ENCODE results near the gene RFTN1. TPM values are rescaled to one million over a fixed set of nuclear protein-coding genes. Genes with fewer than 3 reads are reported as not detected.

Gene RFTN1
- total RNA-seq, 1 donor from 2014 or later, result 43.2 TPM

DNA sequence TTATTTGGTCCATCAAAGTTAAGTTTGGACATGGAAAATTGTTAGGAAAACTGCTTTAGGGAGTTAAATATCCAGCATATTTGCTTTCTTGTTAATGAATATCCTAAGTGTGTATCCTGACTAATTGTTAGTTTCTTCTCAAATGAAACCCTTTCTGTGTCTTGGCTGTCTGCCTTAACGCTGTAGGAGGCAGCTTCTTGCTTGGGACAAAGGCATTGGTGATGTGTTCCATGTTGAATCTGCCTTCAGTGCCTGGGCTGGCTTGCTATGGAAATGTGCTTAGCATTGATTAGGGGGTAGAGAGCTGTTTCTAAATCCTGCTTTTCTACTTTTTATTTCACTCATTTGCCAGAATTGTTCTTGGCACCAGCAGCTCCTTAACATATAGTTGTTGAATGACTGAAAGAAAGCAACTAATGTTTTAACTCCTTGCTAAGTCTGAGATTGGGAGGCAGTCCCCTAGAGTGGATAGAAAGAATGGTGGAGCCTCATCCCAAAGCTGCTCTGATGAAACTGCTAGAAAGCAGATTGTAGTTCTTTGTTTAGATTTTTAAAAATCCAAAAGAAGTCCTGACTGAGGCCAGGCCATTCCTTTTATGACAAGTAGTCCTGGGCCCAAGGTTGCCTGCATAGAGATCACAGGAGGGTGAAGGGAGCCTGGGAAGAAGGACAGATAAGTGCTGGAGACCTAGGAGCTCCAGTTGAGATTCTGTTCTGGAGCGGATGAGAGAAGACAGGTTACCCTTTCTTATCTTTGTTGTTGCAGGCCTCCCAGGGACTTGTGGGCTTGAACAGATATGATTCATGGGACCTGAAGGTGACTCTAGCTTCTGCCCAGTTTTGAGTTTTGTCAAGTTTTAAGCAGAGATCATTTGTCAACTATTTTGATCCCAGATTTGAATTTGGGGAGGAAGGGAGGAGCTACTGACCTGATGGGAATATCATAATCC lies 209.2 kb downstream of the RFTN1 start:
- DNase-seq (ENCODE audit: low read depth), result peak; percentile 43

DNA sequence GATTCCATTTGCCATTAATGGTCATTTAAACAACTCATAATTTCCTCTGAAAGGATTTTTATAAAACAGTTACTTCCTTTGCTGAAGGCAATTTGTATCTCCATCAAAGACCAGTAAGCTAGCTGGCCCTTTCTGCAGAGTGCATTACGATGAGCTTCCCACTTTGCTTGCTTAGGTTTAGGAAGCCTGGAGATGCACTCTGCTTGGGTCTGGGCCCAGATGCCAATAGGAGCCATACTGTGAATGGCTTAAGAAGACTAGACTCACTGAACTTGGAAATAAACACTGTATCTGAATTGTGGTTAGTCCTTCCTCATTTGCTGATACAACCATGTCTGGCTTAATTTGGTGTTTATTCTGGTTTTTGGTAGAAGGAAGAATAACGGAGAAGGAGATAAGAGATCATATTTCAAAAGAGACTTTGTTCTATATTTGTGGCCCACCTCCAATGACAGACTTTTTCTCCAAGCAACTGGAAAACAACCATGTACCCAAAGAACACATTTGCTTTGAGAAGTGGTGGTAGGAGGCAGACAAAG lies 210.4 kb downstream of the RFTN1 start:
- DNase-seq (ENCODE audit: low read depth), result no peak

DNA sequence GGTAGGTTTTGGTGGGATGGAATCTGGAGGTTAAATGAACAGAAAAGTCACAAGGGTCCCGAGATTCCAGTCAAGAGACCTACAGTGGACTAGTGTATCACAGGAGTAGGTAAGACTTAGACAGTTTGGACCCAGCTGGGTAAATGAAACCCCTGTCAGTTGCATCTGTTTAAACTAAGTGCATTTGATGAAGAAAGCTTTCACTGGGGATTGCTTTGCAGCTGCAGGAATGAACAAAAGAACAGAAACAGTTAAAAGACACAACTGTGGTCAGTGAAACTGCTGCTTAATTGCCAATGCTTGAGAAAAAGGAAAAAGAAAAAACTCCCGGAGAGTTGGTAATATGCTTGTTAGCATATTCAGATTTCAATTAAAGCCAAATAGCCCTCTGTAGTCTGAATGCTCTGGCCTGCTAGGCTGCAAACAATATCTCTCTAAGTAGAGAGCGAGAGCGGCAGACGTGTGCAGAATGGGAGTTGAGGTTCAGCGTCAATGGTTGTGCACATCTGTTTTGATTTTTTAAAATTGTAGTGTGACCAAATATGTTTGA lies 211.3 kb downstream of the RFTN1 start:
- no peak for DNase-seq (ENCODE audit: low read depth)

DNA sequence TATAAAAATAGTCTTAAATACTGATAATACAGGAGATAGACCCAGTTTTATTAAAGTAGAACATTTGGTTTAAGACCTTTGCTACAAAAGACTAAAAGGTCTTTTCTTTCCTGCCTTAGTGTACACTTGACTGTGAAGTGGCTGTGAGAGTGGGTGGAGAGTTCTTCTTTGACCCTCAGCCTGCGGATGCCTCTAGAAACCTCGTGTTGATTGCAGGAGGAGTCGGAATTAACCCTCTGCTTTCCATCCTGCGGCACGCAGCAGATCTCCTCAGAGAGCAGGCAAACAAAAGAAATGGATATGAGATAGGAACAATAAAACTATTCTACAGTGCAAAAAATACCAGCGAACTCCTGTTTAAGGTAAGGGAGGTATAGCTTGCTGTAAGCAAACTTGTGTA lies 212.0 kb downstream of the RFTN1 start:
- no peak for DNase-seq (ENCODE audit: low read depth)

DNA sequence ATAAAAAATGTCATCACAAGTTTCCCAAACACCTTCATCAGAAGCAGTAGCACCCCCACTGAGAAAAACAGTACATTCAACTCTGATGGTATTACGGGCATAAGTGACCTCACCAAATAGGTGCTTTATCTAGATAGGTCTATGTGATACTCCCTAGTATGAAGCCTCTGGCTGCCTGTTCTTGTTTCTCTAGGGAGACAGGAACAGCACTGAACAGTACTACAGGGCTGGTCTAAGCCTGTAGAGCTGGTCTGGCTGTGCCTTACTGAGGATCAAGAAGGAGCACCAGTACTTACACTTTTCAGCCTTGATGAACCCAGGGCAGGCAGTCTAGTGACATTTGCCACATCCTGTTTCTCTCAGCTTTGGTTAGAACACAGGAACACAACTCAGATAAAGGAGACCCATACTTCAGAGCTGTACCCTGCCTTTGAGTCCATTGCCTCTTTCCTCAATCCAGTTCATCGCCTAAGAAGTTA lies 212.6 kb downstream of the RFTN1 start:
- no peak for DNase-seq (ENCODE audit: low read depth)

DNA sequence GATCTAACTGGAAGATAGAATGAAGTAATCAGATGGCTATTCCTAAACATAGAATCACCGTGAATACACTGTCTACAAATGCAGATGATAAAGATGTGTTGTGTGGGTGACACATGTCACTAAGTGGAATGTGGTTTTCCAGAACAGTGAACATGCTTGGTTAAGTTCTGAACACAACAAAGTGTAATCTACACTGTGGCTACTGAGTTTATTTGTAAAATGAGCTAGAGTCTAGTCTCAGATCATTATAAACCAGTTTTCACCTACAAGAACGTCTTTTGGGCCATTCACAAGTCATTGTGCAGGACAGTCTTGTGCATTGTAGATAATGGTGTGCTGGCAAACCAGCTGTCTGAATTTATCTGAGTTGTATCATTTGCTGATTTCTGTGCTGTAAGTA lies 213.2 kb downstream of the RFTN1 start:
- DNase-seq (ENCODE audit: low read depth), result peak; percentile 63

DNA sequence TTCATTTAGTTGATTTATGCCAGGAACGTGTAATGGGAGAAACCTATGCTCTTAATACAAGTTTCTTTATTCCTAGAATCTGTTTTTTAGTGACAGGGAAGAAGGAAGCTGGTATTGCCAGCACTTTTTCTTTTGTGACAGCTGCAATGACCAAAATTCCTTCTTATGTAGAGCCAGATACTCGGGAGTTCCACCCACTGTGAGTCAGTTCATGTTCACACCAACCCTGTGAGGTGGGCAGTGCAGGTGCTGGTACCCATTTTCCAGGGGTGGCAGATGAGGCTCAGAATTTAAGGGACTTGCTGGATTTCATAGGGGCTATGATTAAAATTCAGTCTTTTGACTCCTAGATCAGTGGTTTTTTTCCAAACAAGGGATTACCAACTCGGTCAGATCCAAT lies 213.8 kb downstream of the RFTN1 start:
- no peak for DNase-seq (ENCODE audit: low read depth)

DNA sequence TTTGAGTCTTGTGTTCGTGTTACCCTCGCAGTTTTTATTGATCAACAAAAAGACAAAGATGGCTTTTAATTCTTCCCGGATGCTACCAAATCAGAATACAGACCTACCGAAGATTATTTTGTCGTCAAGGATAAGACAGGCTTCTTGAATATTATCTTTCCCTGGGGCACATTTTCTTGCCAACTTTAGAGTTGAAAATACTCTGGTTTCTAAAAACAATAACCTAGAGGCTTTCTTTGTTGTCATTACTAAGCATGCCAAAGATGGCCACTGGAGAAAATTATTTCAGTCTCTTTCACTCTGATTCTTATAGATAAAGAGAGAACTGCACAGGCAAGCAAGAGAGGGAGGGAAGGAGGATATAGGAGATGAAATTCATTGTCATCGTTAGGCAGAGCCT lies 214.6 kb downstream of the RFTN1 start:
- no peak for DNase-seq (ENCODE audit: low read depth)

DNA sequence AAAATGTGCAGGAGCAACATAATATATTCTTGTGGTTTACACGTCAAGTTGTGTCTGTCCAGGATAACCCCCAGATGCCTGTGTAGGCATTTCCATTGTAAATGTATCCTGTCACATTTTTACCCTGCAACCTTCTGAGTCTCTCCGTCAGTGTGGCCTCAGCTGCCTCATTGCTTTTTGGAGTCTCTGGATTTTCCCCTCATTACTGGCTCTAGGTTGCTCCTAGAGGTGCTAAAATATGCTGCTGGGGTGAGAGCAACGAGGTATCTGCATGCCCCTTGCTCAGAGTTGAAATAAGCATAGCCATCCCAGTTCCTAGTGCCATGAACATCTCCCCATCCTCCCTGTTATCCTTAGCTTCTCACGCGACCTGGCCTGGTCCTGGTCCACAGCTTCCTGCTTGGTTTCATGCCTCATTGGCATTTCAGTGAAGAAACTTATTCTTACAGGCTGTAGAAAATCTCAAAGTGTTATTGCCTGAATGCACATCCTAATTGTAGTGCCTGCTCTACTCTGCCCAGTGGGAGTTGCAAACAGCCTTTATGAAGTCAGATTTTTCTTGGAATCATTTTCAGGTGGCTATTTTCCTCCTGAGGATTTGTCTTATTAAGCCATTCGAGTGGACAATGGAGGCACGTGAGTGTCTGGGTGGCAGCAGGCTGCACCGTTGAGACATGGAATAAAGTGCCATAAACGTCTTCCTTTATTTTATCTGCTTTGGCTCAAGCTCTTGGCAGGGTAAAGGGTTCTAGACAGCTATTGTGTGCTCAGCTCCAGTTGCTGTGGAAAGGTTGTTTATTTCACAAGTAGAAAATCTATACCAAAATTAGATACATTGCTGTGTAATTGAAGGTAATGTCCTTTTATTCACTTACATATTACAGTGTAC lies 215.3 kb downstream of the RFTN1 start:
- no peak for DNase-seq (ENCODE audit: low read depth)

DNA sequence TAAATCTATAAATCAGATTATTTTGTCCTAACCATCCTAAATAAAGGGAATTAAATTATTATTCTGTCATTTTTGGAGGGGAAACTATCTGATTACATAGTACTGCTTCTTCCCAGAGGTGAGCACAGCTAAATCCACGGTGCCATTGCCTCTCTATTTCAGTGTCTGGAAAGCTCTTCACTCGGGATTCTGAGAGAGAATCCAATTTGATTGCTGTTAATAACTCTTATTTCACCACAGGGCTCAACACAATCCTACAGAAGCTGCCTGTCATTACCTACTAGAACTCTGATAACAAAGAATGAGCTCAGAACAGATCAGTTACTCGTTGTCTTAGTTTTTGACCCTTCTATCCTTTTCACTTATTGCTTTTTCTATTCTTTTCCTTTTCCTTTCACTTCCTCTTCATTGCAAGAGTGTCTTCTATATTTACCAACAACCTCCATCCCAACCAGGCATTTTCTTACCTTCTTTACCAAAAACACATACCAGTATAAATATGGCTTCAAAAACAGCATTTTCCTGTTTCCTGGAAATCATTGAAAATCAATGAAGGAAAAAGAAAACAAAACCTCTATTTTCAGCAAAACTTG lies 218.1 kb downstream of the RFTN1 start:
- DNase-seq (ENCODE audit: low read depth), result no peak

DNA sequence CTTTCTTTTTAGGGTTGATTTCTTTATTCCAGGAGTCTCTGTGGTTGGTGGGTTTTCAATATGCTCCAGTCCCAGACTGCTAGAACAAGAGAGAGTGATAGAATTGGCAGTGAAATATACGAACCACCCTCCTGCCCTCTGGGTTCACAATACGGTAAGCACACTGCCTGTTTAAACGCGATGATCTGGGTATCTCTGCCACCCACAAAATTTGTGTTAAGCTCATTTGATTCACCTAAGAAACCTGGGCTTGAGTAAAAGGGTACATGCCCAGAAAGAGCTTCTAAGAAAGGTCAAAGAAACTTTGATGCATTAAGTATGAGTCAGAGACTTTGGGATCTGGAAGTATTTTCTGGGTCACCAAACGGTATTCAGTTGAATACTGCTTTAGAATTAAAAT lies 218.7 kb downstream of the RFTN1 start:
- DNase-seq (ENCODE audit: low read depth), result no peak

DNA sequence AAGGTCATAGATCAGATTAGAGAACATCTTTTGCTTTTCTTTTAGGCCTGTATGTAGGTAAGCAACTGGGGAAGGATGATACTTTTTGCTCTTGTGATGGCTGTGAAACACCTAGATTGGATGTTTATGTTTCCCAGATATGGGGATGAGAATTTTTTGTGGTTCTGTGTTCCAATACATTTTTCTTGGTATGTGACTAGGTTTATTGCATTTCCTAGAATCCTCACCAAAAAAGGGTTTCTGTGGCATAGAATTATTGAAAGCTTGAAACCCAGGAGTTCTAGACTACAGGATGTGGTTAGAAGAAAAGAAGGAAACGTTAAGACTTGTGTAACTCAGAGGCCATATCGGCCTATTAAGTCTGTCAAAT lies 222.7 kb downstream of the RFTN1 start:
- no peak for DNase-seq (ENCODE audit: low read depth)

DNA sequence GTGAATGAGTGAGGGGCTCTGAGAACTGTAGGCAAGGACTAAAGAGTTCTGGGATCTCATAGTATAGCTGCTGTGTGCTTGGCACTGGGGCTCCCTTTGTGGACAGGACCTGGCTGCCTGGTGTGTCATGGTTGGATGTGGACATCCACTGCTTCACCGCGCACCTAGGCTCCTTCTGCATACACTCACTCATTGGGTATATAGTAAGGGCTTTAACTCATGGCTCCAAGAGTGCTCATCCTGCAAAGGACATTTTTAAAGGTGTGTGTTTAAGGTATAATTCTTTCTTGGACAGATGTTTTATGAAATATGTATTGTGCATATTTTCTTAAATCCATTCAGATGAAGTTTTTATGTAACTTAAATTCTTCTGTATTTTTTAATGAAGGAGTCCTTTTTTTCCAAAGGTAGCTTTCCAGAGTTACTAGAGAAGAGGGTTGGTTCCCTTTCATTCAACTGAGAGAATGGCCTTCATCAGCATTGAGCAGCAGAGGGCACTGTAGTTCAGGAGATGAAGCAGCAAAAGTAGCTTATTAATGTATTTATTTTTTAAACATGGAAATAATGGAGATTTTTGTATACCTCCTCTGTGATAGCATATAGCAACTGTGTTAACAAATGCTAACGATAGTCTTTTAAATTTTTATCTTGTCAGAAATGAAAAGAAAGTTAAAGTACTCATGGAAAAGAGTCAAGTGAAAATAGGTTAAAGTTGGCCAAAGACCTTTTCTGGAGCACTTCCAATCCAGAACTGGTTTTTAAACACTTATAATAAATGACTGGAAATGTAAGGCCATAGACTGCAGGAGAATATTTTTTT lies 223.3 kb downstream of the RFTN1 start:
- peak; percentile 48 for DNase-seq (ENCODE audit: low read depth)

DNA sequence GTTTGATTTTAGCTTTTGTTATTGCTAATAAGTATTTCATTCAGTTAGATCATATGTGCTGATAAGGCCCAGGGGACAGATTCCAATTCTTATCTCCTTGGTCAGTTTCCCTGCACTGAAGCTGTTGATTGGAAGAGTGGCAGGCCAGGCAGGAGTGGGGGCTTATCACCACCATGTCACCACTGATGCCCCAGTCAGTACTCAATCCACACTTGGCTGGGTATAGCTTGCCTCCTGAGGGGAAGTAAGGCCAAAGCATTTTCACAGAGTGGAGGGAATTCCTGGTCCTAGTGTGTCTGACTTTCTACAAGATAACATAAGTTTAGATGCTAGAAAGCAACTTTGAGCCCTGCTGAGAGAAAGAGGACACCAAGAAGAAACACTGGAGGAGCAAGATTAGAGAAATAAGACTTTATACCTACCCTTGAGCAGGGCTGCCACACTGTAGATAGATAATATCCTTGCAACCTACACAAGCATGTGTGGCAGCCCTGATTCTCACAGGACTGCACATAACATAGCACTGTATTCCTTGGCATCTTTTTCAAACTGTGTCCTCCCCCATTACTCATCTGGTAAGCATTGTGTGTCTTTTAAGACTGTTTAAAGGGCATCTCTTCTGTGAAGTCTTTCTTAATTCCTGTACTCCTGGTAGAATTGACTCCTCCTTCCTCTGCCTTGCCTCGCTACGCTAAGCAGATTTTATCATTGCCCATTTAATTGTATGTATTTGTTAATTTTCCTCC lies 224.2 kb downstream of the RFTN1 start:
- no peak for DNase-seq (ENCODE audit: low read depth)

DNA sequence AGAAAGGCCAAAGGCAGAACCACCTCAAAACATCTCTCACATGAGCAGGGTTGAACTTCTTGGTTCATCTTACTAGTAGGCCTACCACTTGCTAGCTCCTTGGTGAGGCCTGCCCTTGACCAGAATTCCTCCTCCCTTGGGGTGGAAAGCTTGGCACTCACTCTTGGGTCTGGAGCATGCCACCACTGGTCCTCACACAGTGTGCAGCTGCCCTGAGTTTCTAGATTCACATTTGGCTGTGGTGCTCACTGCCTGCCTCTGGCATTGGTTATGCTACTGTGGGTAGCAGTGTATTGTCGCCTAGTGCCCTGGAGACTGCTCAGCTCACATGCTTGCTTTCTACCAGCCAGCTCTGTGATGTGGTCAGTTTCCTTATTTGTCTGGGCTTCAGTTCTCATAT lies 224.8 kb downstream of the RFTN1 start:
- DNase-seq (ENCODE audit: low read depth), result no peak

DNA sequence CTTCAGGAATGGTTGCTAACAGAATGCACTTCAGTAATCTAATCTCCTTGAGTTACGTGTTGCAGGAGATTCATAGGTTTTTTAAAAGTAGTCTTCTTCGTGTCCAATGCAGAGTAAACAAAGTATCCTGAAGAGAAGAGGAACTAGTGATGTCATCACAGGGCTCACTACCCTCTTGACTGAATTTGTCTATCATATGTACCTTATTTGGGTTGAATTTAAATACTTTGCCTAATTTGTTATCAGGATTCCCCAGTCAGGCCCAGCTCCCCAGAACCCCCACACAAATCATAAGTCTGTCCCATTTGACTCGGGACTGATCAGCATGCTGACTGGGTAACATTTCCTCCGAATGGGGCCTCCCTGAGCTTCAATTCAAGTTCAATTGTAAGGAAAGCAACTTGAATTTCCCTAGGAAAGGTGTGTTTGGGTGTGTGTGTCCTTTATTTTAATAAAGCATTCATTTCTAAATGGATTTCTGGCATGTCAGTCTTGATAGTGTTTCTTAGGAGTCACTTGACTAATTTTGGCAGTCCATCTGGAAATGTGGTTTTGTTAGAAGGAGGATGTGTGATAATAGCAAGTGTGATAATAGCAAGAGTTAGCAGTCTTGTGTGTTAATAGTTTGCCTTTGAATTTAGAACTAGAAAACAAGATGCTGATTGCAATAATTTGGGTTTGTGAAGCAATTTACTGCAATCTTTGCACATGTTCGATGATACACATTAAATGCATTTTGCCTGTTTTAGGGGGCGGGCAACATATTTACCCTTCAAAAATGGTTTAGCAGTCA lies 226.6 kb downstream of the RFTN1 start:
- no peak for DNase-seq (ENCODE audit: low read depth)

DNA sequence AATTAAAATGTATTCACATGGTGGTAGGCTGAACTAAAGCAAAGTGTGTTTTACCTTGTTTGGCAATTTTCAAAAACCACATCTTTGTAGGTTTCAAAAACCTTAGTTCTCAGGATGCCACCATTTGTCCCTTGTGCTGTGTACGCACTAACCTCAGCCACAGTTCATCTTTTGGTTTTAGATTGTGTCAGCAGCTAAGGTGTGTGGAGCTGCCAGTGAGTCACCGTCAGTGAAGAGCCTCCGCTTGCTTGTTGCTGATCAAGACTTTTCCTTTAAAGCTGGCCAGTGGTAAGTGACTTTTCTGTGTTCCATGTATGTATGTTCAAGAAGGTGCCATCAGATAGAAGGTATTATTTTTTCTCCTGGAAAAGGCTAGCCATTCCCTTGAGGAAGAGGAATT lies 227.3 kb downstream of the RFTN1 start:
- DNase-seq (ENCODE audit: low read depth), result no peak

DNA sequence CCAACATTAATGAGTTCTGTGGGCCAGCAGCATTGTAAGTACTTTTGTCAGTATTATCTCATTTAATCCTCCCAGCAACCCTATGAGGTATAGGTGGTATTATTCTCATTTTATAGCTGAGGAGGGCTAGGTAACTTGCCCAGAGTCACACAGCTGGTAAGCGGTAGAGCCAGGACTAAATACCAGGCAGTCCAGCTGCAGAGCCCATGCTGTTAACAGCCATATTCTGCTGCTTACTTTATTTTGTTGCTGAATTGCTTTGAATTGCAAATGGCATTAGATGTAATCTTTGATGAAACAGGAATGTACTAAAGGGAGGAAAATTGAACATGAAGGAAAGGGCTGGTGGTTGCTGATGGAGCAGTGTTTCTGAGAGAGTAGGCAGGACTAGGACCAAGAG lies 228.9 kb downstream of the RFTN1 start:
- no peak for DNase-seq (ENCODE audit: low read depth)

DNA sequence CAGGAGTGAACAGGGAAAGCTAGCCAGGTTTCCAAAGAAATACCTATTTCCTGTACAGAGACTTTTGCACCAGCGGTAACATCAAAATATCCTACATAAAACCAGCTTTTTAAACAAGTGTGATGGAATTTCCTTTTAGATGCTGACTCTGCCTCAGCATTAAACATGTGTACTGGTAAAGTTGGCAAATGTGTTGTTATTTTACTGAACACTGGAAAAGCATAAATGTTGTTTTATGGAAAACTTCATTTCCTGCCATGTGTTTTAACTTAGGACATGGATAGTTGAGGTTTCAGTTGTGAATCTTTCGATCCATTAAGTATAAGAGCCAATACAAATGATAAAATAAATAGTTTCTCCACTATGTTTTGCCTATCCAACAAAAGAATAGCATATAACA lies 232.8 kb downstream of the RFTN1 start:
- DNase-seq (ENCODE audit: low read depth), result no peak

Measured in renal cortical epithelial cell (primary cell).